Measurements from ENCODE around the gene GEMIN7.

Gene GEMIN7

GRCh38 chr19:45066921-45067661 lies 12.0 kb upstream of the GEMIN7 start:
- Histone ChIP-seq H3K4me1 (ENCODE audit: control insufficient read depth in 1 of 2, insufficient read depth in 2 of 2, low read length in 2 of 2) (no peaks in the 10 kb centered on the region), H3K9me3 (ENCODE audit: control insufficient read depth in 1 of 2, low read length in 2 of 2) (no peaks in the 10 kb centered on the region), H3K27me3 (ENCODE audit: low read depth, low read length) (no peaks in the 10 kb centered on the region), H3K36me3 (ENCODE audit: control insufficient read depth in 1 of 2, insufficient read depth in 2 of 2, low read length in 2 of 2) (peaks cover 38 to 84% of the 10 kb centered on the region in 2 donors), H3K27ac (ENCODE audit: low read length) (no peak overlapping the region), H3K4me3 (ENCODE audit: low read depth in 1 of 2, low read length in 2 of 2) (no peak overlapping the region)

GRCh38 chr19:45068041-45068440 lies 11.0 kb upstream of the GEMIN7 start:
- Histone ChIP-seq H3K4me3 (ENCODE audit: low read depth in 1 of 2, low read length in 2 of 2) (no peak overlapping the region), H3K36me3 (ENCODE audit: control insufficient read depth in 1 of 2, insufficient read depth in 2 of 2, low read length in 2 of 2) (peaks cover 33 to 78% of the 10 kb centered on the region in 2 donors), H3K27ac (ENCODE audit: low read length) (no peak overlapping the region), H3K27me3 (ENCODE audit: low read depth, low read length) (no peaks in the 10 kb centered on the region), H3K4me1 (ENCODE audit: control insufficient read depth in 1 of 2, insufficient read depth in 2 of 2, low read length in 2 of 2) (no peaks in the 10 kb centered on the region), H3K9me3 (ENCODE audit: control insufficient read depth in 1 of 2, low read length in 2 of 2) (no peaks in the 10 kb centered on the region)

DNA sequence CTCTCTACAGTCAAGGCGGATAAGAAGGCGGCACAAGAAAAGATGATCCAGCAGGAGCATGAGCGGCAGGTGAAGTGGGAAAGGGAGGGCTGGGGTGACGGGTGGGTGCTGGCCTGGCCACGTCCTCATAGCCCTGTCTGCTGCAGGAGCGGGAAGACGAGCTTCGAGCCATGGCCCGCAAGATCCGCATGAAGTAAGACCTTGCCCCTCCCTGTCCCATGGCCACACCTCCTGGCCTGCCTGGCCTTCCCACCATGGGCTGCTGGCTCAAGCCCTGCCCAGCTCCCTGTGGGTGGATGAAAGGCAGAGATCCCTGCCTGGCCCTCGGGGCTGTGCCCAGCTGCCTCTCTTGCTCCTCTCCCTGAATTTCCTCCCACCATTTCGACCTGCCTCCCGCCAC lies 10.0 kb upstream of the GEMIN7 start:
- no peaks in the 10 kb centered on the region for H3K9me3 ChIP-seq (ENCODE audit: control insufficient read depth in 1 of 2, low read length in 2 of 2)
- H3K4me3 ChIP-seq (ENCODE audit: low read depth in 1 of 2, low read length in 2 of 2): no peak overlapping the region
- H3K27me3 ChIP-seq (ENCODE audit: low read depth, low read length): no peaks in the 10 kb centered on the region
- H3K36me3 ChIP-seq (ENCODE audit: control insufficient read depth in 1 of 2, insufficient read depth in 2 of 2, low read length in 2 of 2): peaks cover 33 to 71% of the 10 kb centered on the region in 2 donors
- no peak overlapping the region for H3K27ac ChIP-seq (ENCODE audit: low read length)
- H3K4me1 ChIP-seq (ENCODE audit: control insufficient read depth in 1 of 2, insufficient read depth in 2 of 2, low read length in 2 of 2): no peaks in the 10 kb centered on the region

DNA sequence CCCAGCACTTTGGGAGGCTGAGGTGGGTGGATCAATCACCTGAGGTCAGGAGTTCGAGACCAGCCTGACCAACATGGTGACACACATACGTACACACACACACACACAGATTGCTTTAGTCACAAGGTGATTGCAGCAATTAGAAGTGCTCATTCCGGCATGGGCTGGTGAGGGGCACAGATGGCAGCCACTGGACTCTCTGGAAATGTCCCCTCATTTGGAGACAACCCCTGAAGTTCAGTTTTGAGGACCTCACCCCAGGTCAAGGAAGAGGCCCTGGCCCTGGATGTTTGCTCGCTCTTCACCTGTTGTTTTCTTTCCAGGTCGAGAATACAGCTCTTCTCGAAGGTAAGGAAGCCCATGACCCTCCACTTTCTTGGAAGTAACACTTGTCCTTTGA lies 8.8 kb upstream of the GEMIN7 start:
- Histone ChIP-seq H3K9me3 (ENCODE audit: control insufficient read depth in 1 of 2, low read length in 2 of 2) (no peaks in the 10 kb centered on the region), H3K4me1 (ENCODE audit: control insufficient read depth in 1 of 2, insufficient read depth in 2 of 2, low read length in 2 of 2) (no peaks in the 10 kb centered on the region), H3K27me3 (ENCODE audit: low read depth, low read length) (no peaks in the 10 kb centered on the region), H3K4me3 (ENCODE audit: low read depth in 1 of 2, low read length in 2 of 2) (no peak overlapping the region), H3K27ac (ENCODE audit: low read length) (no peak overlapping the region), H3K36me3 (ENCODE audit: control insufficient read depth in 1 of 2, insufficient read depth in 2 of 2, low read length in 2 of 2) (peaks cover 30 to 63% of the 10 kb centered on the region in 2 donors)

GRCh38 chr19:45070861-45071544 lies 8.1 kb upstream of the GEMIN7 start:
- H3K4me3 ChIP-seq (ENCODE audit: low read depth in 1 of 2, low read length in 2 of 2): no peak overlapping the region

DNA sequence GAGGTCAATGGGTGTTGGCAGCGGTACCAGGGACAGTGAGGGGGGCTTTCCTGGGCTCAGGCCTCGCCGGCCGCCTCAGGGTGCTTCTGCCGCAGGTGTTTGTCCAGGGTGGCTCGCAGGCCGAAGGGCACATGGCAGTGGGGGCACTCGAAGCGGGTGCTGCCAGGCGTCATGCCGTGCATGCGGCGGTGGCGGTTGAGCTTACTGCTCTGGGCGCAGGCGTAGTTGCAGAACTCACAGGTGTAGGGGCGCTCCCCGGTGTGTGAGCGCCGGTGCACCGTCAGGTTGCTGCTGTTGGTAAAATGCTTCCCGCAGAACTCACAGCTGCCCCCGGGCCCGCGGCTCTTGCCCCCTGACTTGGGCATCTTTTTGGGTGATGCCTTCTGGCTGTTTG lies 7.5 kb upstream of the GEMIN7 start:
- no peak overlapping the region for H3K27ac ChIP-seq (ENCODE audit: low read length)
- peaks cover 23 to 56% of the 10 kb centered on the region in 2 donors for H3K36me3 ChIP-seq (ENCODE audit: control insufficient read depth in 1 of 2, insufficient read depth in 2 of 2, low read length in 2 of 2)
- H3K4me1 ChIP-seq (ENCODE audit: control insufficient read depth in 1 of 2, insufficient read depth in 2 of 2, low read length in 2 of 2): peaks cover under 1 to 10% of the 10 kb centered on the region in 2 donors
- H3K4me3 ChIP-seq (ENCODE audit: low read depth in 1 of 2, low read length in 2 of 2): no peak overlapping the region
- no peaks in the 10 kb centered on the region for H3K9me3 ChIP-seq (ENCODE audit: control insufficient read depth in 1 of 2, low read length in 2 of 2)
- H3K27me3 ChIP-seq (ENCODE audit: low read depth, low read length): no peaks in the 10 kb centered on the region

More at GRCh38 chr19:45070861-45071544, 8.1 kb upstream of the GEMIN7 start:
- Histone ChIP-seq H3K27ac (ENCODE audit: low read length) (no peak overlapping the region), H3K4me1 (ENCODE audit: control insufficient read depth in 1 of 2, insufficient read depth in 2 of 2, low read length in 2 of 2) (peaks cover 0 to 5% of the 10 kb centered on the region in 2 donors), H3K36me3 (ENCODE audit: control insufficient read depth in 1 of 2, insufficient read depth in 2 of 2, low read length in 2 of 2) (peaks cover 24 to 56% of the 10 kb centered on the region in 2 donors), H3K27me3 (ENCODE audit: low read depth, low read length) (no peaks in the 10 kb centered on the region), H3K9me3 (ENCODE audit: control insufficient read depth in 1 of 2, low read length in 2 of 2) (no peaks in the 10 kb centered on the region)

DNA sequence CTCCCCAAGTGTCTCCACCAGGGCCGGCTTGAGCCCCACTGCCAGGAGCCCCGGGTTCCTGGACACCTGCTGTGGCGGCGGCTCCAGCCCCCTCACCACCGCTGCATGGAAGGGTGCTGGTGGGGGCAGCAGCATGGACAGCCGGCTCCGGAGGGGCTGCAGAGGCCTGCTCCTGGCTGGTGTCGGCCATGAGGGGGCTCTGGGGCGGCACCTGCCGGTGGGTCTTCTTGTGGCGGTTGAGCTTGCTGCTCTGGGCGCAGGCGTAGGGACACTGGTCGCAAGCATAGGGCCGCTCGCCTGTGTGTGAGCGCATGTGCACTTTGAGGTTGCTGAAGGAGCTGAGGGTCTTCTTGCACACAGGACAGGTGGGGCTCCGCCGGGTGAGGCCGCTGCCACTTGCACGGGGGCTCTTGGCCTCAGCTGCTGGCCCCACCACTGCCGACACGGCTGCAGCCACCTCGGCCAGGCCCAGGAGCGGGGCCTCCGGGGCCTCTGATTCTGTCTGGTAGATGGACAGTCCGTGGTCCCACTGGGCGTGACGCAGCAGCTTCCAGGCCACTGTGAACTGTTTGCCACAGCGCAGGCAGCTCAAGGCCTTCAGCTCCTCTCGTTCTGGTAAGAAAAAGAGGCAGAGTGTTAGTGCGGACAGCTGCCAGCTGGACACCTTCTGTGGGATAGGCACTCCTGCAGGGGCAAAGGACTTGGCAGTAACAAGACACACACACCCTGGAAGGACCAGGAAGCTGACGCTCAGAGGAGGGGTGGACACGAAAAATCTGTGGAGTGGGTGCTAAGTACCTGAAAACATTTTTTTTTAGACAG lies 6.9 kb upstream of the GEMIN7 start:
- Histone ChIP-seq H3K36me3 (ENCODE audit: control insufficient read depth in 1 of 2, insufficient read depth in 2 of 2, low read length in 2 of 2) (peaks cover 18 to 49% of the 10 kb centered on the region in 2 donors), H3K27ac (ENCODE audit: low read length) (no peak overlapping the region), H3K9me3 (ENCODE audit: control insufficient read depth in 1 of 2, low read length in 2 of 2) (no peaks in the 10 kb centered on the region), H3K4me3 (ENCODE audit: low read depth in 1 of 2, low read length in 2 of 2) (no peak overlapping the region), H3K4me1 (ENCODE audit: control insufficient read depth in 1 of 2, insufficient read depth in 2 of 2, low read length in 2 of 2) (peaks cover 5 to 17% of the 10 kb centered on the region in 2 donors), H3K27me3 (ENCODE audit: low read depth, low read length) (no peaks in the 10 kb centered on the region)

GRCh38 chr19:45074744-45075300 lies 4.2 kb upstream of the GEMIN7 start:
- Histone ChIP-seq H3K36me3 (ENCODE audit: control insufficient read depth in 1 of 2, insufficient read depth in 2 of 2, low read length in 2 of 2) (peaks cover 7 to 24% of the 10 kb centered on the region in 2 donors), H3K27me3 (ENCODE audit: low read depth, low read length) (no peaks in the 10 kb centered on the region), H3K4me3 (ENCODE audit: low read depth in 1 of 2, low read length in 2 of 2) (no peak overlapping the region), H3K9me3 (ENCODE audit: control insufficient read depth in 1 of 2, low read length in 2 of 2) (no peaks in the 10 kb centered on the region), H3K27ac (ENCODE audit: low read length) (no peak overlapping the region), H3K4me1 (ENCODE audit: control insufficient read depth in 1 of 2, insufficient read depth in 2 of 2, low read length in 2 of 2) (peaks cover 12 to 27% of the 10 kb centered on the region in 2 donors)

- peaks cover 16 to 34% of the 10 kb centered on the region in 2 donors for H3K4me1 ChIP-seq (ENCODE audit: control insufficient read depth in 1 of 2, insufficient read depth in 2 of 2, low read length in 2 of 2)
- no peaks in the 10 kb centered on the region for H3K27me3 ChIP-seq (ENCODE audit: low read depth, low read length)
- H3K4me3 ChIP-seq (ENCODE audit: low read depth in 1 of 2, low read length in 2 of 2): peak overlapping the region; percentile 68 to 69
- peak overlapping the region; percentile 23 for H3K27ac ChIP-seq (ENCODE audit: low read length)
- peaks cover under 1 to 18% of the 10 kb centered on the region in 2 donors for H3K36me3 ChIP-seq (ENCODE audit: control insufficient read depth in 1 of 2, insufficient read depth in 2 of 2, low read length in 2 of 2)
- H3K9me3 ChIP-seq (ENCODE audit: control insufficient read depth in 1 of 2, low read length in 2 of 2): no peaks in the 10 kb centered on the region
Measured at GRCh38 chr19:45075301-45076028, 3.6 kb upstream of the GEMIN7 start.

GRCh38 chr19:45076029-45076850 lies 2.8 kb upstream of the GEMIN7 start, which contains the start of gene ZNF296:
Gene ZNF296 (minus strand): TSS chr19:45076478. CDS start chr19:45076373, 105 bp downstream.
- peaks cover 16 to 39% of the 10 kb centered on the region in 2 donors for H3K4me1 ChIP-seq (ENCODE audit: control insufficient read depth in 1 of 2, insufficient read depth in 2 of 2, low read length in 2 of 2)
- peak within 1 kb of the TSS; percentile 68 to 69 for H3K4me3 ChIP-seq (ENCODE audit: low read depth in 1 of 2, low read length in 2 of 2)
- peak within 1 kb of the TSS; percentile 23 for H3K27ac ChIP-seq (ENCODE audit: low read length)
- H3K9me3 ChIP-seq (ENCODE audit: control insufficient read depth in 1 of 2, low read length in 2 of 2): no peaks in the 10 kb centered on the region
- H3K36me3 ChIP-seq (ENCODE audit: control insufficient read depth in 1 of 2, insufficient read depth in 2 of 2, low read length in 2 of 2): peaks cover 0 to 10% of the 10 kb centered on the region in 2 donors
- no peaks in the 10 kb centered on the region for H3K27me3 ChIP-seq (ENCODE audit: low read depth, low read length)

Data from muscle layer of duodenum (tissue), 2 donors.